Fibroblast of skin of left biceps (primary cell): ENCODE measurements around the gene ACTN3.
"Not testable (repeated sequence)": the region's sequence is repeated elsewhere in the genome, so short reads cannot be mapped to it uniquely, and the experiment has no call there.

Source experiments
- DNase-seq, 2 experiments: peaks; one replicate each; pipeline ENCODE4 v3.0.0-alpha.2; 2013; ENCODE audit warnings: low read depth in 2 of 2

Gene ACTN3

DNA sequence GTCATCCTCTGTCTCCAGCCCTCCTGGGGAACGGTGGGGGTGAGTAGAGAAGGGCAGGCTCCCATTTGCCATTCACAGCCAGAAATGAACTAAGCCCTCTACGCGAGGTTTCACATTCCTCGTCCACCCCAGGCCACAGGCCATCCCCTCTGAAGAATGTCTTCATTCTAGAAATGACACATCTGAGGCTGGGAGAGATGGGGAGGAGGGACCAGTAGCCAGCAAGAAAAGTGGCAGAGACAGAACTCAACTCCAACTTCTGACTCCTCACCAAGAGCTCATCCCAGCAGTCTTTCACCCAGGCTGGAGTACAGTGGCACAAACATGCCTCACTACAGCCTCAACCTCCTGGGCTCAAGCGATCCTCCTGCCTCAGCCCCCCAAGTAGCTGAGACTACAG is 18.3 kb downstream of the ACTN3 start:
- DNase-seq = no peak

DNA sequence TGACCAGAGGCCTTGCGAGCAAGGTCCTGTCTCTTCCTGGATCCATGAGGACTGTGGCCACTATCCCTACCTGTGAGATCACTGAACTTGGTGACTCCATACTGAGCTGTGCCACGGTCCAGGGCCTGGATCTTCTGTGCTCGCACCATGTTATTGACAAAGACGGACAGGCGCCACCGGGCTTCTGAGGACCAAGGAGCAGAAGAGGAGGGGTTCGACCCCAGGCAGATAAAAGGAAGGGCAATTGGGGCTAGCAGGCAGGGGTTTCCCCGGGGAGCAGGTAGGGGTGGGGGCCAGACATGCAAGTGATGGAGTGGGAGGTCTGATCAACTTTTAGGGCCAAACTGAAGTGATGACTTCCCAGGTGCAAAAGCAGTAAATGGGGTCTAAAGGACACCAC is 19.5 kb downstream of the ACTN3 start:
- no peak for DNase-seq

DNA sequence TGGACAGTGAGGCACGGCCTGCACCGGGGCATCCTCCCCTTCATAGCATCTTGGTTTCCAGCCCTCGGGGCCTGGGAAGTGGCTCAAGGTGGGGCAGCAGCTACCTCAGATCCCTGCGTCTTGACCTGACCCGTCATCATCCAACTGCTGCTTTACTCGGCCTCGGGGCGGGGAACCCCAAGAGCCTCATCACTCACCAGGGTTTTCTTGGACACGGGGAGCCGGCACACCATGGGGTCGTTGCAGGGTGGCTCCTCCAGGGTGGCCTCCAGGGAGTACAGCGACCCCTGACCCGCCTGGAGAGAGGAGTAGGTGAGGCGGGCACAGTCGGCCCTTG is 21.1 kb downstream of the ACTN3 start:
- no peak for DNase-seq

DNA sequence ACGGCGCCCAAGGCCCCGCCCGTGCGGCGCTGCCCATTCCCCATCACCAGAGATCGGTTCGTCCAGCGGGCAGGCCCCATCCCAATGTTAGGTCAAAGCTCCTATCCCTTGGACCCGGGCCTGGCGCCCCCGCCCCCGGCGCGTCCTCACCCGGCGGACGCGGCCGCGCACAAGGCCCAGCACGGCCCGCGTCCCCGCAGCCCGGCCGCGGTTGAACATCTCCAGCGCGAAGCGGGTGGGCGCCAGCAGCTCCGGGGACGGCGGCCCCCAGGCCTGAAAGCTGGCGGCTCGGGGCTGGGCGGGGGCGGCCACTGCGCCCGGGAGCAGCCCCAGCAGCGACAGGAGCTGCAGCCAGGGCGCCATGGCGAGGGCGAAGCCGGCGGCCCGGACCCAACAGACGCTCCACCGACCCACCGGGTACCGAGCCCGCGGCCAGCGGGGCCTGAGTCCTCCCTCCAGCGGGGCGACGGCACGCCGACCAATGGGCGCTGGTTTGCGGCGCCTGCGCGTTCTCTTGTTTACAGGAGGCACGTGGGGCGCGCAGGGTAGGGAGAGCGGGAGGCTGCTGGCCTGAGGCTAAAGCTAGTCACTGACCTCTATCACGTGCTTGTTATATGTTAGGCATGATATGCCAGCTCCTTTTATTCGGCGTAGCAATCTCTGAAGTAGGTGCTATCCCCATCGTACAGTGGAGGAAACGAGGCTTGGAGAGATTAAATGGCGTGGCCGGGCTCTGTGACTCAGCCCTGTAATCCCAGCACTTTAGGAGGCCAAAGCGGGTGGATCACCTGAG is 21.6 kb downstream of the ACTN3 start, which contains the start of gene CTSF:
Gene CTSF (minus strand): TSS at position 483 of the 793 bp plus-strand sequence. CDS start 120 bp downstream, at position 363.
- DNase-seq = peak in 1 of 2 experiments; percentile 32

DNA sequence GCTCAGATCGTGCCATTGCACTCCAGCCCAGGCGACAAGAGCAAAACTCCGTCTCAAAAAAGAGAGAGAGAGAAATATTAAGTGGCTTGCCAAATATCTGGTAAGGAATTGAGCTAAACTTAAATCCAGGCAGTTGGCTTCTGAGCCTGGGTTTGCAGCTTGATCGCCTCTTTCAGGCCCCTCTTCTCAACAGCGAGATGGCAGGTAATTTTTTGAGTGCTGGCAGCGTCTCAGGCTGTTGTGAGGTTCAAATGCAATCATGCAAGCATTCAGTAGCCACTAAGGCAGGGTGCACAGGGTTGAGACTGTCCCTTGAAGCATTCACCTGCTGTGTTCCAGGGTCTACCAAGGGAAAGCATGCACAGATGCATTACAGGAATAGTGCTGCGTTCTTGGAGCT is 22.4 kb downstream of the ACTN3 start:
- no peak for DNase-seq

GRCh38 chr11:66570079-66570849 is 23.6 kb downstream of the ACTN3 start:
- DNase-seq = no peak

DNA sequence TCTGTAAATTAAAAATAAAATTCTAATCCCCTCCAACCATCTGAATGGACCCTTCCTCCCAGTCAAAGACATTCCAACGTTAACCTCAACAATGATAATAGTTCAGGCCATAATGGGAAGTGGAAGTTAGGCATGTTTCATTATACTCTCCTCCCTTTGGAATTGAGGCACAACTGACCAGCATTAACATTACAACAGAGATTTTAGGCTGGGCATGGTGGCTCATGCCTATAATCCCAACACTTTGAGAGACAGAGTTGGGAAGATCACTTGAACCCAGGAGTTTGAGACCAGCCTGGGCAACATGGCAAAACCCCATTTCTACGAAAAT is 24.1 kb downstream of the ACTN3 start:
- no peak for DNase-seq

DNA sequence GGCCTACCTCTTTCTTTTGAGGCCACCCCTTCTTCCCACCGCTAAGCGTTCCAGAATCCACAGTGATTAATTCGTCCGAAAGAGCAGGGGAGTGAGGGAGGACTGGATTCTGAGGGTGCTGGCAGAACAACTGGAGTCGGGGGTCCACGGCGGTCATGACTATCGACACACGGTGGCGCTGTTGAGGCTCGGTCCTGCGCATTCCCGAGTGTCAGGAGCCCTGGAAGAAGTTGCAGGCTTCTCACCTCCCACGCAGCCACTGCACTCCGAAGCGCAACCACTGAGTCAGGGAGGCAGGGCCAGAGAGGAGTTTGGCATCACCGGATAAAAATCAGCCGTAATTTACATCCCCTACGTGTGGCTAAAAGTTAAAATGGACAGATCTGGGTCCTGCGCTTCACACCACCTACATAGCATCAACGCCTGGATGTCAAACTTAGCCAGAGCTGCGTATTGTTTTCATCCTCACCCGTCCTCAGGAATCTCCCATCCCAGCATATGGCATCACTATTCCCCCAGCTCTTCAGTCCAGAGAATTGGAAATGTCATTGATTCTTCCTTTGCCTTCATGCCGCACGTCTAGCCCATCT is 32.4 kb downstream of the ACTN3 start:
- peak; percentile 20 to 36 for DNase-seq

DNA sequence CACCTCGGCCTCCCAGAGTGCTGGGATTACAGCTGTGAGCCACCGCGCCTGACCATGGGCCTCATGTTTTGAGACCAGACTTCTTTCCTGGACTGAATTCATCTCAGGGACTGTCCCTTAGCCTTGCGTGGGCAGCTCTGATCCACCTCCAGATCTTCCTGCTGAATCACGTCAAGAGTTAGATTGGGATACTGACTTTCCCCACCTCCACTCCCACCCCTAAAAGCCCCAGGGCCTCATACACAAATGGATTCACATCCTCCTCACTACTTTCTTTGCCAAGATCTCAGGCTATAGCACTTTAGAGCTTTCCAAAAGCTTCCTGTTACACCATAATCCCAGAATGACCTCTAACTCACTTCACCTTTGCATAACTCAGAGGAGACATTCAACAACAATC is 34.1 kb downstream of the ACTN3 start:
- no peak for DNase-seq

- DNase-seq = no peak
These were observed 34.6 kb downstream of the ACTN3 start for GRCh38 chr11:66581261-66581660.

GRCh38 chr11:66582565-66583147 is 36.0 kb downstream of the ACTN3 start:
- DNase-seq = not testable (repeated sequence)

DNA sequence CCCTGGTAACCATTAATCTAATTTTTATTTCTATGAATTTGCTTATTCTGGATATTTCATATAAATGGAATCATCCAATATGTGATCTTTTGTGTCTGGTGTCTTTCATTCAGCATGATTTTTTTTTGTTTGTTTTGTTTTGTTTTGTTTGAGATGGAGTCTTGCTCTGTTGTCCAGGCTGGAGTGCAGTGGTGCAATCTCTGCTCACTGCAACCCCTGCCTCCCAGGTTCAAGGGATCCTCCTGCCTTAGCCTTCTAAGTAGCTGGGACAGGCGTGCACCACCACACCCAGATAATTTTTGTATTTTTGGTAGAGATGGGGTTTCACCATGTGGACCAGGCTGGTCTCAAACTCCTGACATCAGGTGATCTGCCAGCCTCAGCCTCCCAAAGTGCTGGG is 38.7 kb downstream of the ACTN3 start:
- not testable (repeated sequence) for DNase-seq

- no peak for DNase-seq
These were observed 39.4 kb downstream of the ACTN3 start for GRCh38 chr11:66586136-66586535.

- DNase-seq = not testable (repeated sequence)
These were observed 42.6 kb downstream of the ACTN3 start for GRCh38 chr11:66589315-66589714.

DNA sequence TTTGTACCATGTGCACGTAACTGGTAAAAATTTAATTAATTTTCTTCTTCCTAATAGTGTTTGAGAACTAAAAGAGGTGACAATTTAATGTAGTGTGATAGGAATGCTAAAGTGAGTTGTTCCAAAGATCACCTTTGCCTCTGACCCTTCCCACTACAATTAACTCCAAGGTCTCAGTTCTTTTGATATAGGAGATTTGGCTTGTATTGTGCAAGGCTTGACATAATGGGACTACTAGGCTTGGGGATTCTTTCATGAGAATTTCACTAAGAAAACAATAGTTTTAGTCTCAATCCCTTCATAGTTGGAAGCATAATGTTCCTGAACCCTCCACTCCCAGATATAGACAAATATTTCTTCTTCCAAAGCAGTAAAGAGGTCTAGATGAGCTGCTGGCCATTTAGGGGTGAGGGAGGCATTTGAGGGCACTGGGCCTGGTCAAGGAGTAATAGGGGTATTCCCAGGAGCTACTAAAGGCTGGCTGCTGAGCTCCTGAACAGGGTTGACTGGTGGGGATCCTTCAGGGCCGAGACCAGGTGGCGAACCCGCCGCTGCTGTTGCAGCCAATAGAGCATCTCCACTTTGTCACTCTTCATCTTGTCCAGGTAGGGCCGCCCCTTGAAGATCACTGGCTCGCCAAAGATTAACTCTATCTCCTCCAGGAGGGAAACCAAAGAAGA is 43.4 kb downstream of the ACTN3 start:
- no peak for DNase-seq

- DNase-seq = no peak
These were observed 44.5 kb downstream of the ACTN3 start for GRCh38 chr11:66591175-66591574.

- DNase-seq = peak; percentile 79 to 82
These were observed 46.0 kb downstream of the ACTN3 start, which contains the start of the genes CCDC87 and CCS for GRCh38 chr11:66592457-66593302. Gene CCDC87, minus strand, starts transcription at chr11:66593063. Its CDS starts 48 bp downstream, at chr11:66593015. Gene CCS, plus strand, starts transcription at chr11:66593185. Its CDS starts 77 bp downstream, at chr11:66593262.

DNA sequence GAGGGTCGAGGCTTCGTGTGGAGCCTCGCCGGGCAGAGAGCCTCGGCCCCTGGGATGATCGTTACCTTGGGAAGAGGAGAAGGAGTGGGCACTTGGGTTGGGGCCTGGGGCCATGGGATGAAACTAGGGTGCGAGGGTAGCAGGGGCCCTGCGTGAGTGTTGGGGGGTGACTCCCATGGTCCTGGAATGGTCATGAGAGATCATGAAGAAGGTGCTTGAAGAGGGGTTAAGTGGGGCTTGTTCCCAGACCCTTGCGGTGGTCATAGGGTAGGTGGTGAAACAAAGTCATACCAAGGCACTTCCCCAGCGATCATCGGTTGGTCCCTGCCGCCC is 46.6 kb downstream of the ACTN3 start:
- no peak for DNase-seq

DNA sequence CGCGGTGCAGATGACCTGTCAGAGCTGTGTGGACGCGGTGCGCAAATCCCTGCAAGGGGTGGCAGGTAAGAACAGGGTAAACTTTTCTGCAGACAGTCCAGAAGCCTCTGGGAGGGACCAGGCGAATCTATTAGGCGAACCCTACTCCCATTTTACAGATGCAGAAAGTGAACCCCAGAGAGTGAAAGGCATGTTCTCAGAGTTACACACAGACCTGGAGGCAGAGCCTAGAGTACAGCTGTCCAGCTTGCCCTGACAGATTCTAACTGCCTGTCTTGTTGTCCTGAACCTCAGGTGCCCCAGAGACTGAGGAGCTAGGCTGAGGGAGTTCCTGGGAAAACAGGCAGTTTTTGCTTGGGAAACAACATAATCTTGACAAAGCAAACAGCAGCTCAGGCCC is 46.9 kb downstream of the ACTN3 start:
- DNase-seq = no peak

DNA sequence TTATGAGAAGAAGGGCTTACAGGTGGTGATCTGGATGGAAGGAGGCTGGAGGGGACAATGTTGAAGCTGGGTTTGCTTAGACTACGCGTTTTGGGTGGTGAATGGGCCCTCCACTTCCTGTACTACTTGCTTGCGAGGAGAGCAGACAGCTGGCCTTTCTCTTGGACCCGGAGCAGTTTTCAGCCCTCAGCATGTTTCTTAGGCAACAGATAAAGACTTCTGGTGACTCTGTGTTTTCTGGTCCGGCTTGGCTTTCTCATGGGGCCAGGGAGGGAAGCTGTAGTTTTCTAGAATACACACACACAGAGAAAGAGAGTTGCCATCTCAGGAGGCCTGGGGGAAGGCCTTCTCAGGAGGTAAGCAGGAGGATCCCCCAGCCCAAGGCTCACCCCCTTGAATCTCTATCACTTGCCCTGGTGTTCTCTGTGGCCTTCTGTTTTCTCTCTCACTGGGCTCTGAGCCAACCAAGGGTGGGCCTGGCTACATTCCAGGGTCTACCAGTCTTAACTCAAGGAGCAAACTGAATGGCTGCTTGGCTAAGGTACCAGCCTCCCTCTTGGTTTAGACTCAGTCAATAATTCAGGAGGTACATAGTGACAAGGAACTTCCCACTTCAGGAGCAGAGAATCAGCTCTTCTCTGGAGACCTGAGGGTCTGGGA is 48.7 kb downstream of the ACTN3 start:
- no peak for DNase-seq
